GM21367 (cell line): ENCODE data around the gene MRRF.

ENCODE experiments used
- ATAC-seq: cut with Tn5 transposase; IDR thresholded peaks from one replicate; pipeline ENCODE4 v1.9.1; 2021; ENCODE audit not compliant: unreplicated experiment

The MRRF gene

GRCh38 chr9:122377241-122378164, 112.8 kb downstream of the MRRF start:
- no peak for ATAC-seq

GRCh38 chr9:122378236-122378635, 113.6 kb downstream of the MRRF start:
- ATAC-seq, result no peak

DNA sequence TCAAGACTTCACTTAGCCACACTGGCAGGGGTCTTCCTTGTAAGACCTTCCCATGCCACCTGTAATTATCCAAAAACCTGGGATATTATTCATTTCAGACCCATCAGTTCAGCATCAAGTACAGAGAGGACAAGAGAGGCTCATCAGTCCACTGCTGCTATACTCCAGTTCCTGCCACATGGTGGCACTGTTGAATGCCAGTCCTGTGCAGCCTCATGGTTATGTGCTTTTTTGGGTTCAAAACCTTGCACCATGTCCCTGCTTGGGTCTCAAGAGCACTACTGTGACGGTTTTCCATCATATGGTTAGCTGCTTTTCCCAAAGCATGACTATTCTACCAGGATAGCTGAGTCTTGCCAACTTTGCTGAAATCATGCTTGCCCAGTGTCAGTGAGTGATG, 114.7 kb downstream of the MRRF start:
- no peak for ATAC-seq

- no peak for ATAC-seq
Observed at GRCh38 chr9:122380293-122380692, 115.6 kb downstream of the MRRF start.
